Astrocyte of the spinal cord (primary cell): ENCODE results near the gene ARHGEF3.

Experiments used
- DNase-seq: peaks from one replicate; pipeline ENCODE4 v3.0.0; 2011; ENCODE audit warnings: low read depth, low spot score
- H3K4me3 ChIP-seq: 2 replicates; pipeline ENCODE4 v1.5.1; 2011; ENCODE audit warnings: low read depth, mild to moderate bottlenecking, low read length, moderate library complexity
- CTCF ChIP-seq: IDR thresholded peaks from 2 replicates; pipeline ENCODE4 v1.5.1; 2012; ENCODE audit warnings: low read depth, mild to moderate bottlenecking, low read length, inconsistent platforms
- in situ Hi-C: cut with HindIII; loops from 2 replicates; pipeline ENCODE4 v1.10.0; 2017; ENCODE audit warnings: low sequenced_read_pairs

The ARHGEF3 gene

GRCh38 chr3:56691165-56692000, 110.4 kb downstream of the ARHGEF3 start:
- TF ChIP-seq CTCF = no peak
- DNase-seq = no peak
- H3K4me3 ChIP-seq = no peak overlapping the region
- in situ Hi-C loops = no loop called here

GRCh38 chr3:56689303-56689702, 112.4 kb downstream of the ARHGEF3 start:
- TF ChIP-seq CTCF = no peak
- DNase-seq = no peak

GRCh38 chr3:56688191-56688590, 113.6 kb downstream of the ARHGEF3 start:
- in situ Hi-C loops = no loop called here
- DNase-seq = no peak
- no peak for TF ChIP-seq CTCF
- H3K4me3 ChIP-seq = no peak overlapping the region

More at GRCh38 chr3:56689303-56689702, 112.4 kb downstream of the ARHGEF3 start:
- in situ Hi-C loops = no loop called here
- no peak overlapping the region for H3K4me3 ChIP-seq

GRCh38 chr3:56684029-56684428, 117.7 kb downstream of the ARHGEF3 start:
- DNase-seq = no peak

GRCh38 chr3:56683122-56683817, 118.5 kb downstream of the ARHGEF3 start, which contains the start of gene TASOR:
TASOR (minus strand) TSS chr3:56683265; CDS start chr3:56683006, 259 bp downstream.
- peak; percentile 81 for DNase-seq
- no peak for TF ChIP-seq CTCF
- peak within 1 kb of the TSS; percentile 81 for H3K4me3 ChIP-seq
- in situ Hi-C loops = no loop called here

More at GRCh38 chr3:56684029-56684428, 117.7 kb downstream of the ARHGEF3 start:
- TF ChIP-seq CTCF = no peak
- in situ Hi-C loops = no loop called here
- no peak overlapping the region for H3K4me3 ChIP-seq

GRCh38 chr3:56682462-56683121, 119.2 kb downstream of the ARHGEF3 start:
- DNase-seq = peak; percentile 81
- H3K4me3 ChIP-seq = peak overlapping the region; percentile 81

More at GRCh38 chr3:56682462-56683121, 119.2 kb downstream of the ARHGEF3 start:
- TF ChIP-seq CTCF = peak; percentile 1
- in situ Hi-C loops = no loop called here
